Esophagus (tissue), 2 donors: ENCODE measurements around the gene PPP2R5C. TPM values are rescaled to one million over a fixed set of nuclear protein-coding genes. Genes with fewer than 3 reads are reported as not detected.
A peak's percentile ranks its signal among the peaks of the same experiment; 100 is the strongest.

Experiments
- H3K27ac ChIP-seq, 2 donors: one replicate each; pipeline ENCODE4 v1.5.1; 2013; ENCODE audit warnings: low read depth in 2 of 2, mild to moderate bottlenecking in 2 of 2, inconsistent platforms in 1 of 2, low read length in 1 of 2, moderate library complexity in 1 of 2
- H3K27me3 ChIP-seq, 2 donors: one replicate each; pipeline ENCODE4 v1.6.1; 2013; ENCODE audit warnings: low read length in 2 of 2, control low read depth in 1 of 2, mild to moderate bottlenecking in 1 of 2; ENCODE audit not compliant: insufficient read depth in 2 of 2, control insufficient read depth in 1 of 2
- H3K36me3 ChIP-seq, 2 donors: one replicate each; pipeline ENCODE4 v1.6.1; 2013; ENCODE audit warnings: low read length in 1 of 2; ENCODE audit not compliant: control insufficient read depth in 2 of 2, insufficient read depth in 2 of 2
- H3K4me1 ChIP-seq, 2 donors: one replicate each; pipeline ENCODE4 v1.6.1; 2013; ENCODE audit warnings: low read length in 1 of 2; ENCODE audit not compliant: control insufficient read depth in 2 of 2, insufficient read depth in 2 of 2
- H3K4me3 ChIP-seq, 2 donors: one replicate each; pipeline ENCODE4 v1.5.1; 2013; ENCODE audit warnings: low read length in 2 of 2, mild to moderate bottlenecking in 2 of 2, low read depth in 1 of 2, moderate library complexity in 1 of 2
- H3K9me3 ChIP-seq, 2 donors: one replicate each; pipeline ENCODE4 v1.6.1; 2013; ENCODE audit warnings: mild to moderate bottlenecking in 2 of 2, low read depth in 1 of 2, low read length in 1 of 2, moderate library complexity in 1 of 2; ENCODE audit not compliant: control insufficient read depth in 2 of 2, insufficient read depth in 1 of 2
- WGBS, 2 donors: extraction: QIAGEN DNeasy Blood & Tissue Kit; methylation state at CpG; one replicate each; pipeline ENCODE4 v1.1.7; 2013; 5-methylcytosine and 5-hydroxymethylcytosine counted together
- polyA plus RNA-seq, 2 donors: library from polyadenylated mRNA; stranded (reverse); fragments of 200-250 nt; gene quantifications; one replicate each; pipeline ENCODE4 v1.2.3, GENCODE V29; 2013
- donor health status: healthy with polysubstance abuse.
- donor health status: Bipolar disorder and iron deficiency.

PPP2R5C gene
- polyA plus RNA-seq, 2 donors, result 64.8 to 87.3 TPM

- Histone ChIP-seq H3K27me3 (no peaks in the 10 kb centered on the region), H3K27ac (no peak overlapping the region), H3K9me3 (no peaks in the 10 kb centered on the region), H3K36me3 (peaks cover 4 to 7% of the 10 kb centered on the region in 2 donors), H3K4me1 (no peaks in the 10 kb centered on the region), H3K4me3 (no peak overlapping the region)
- 98 to 100% methylated on average over 1 of the region's 1 CpG for WGBS, 2 donors
These were observed 98.4 kb downstream of the PPP2R5C start for GRCh38 chr14:101859958-101860357.

DNA sequence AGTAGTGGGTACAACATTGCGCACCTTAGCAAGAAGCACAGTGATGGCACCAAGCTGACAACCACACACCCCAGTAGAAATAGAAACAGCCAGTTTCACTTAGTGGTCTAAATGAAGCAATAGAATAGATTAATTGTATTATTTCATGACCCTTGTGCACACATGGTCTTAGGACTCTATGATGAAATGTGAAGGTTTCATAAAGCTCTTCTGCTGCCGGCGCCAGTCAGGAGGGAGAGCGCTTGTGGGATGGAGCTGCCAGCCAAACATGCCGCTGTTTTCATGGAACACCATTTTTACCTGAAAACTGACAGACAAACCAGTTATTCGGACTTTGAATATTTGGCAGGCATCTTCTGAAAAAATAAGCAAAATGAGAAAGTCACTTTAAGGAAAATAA, 100.0 kb downstream of the PPP2R5C start:
- WGBS, 2 donors, result 93 to 94% methylated on average over 6 of the region's 6 CpGs
- H3K36me3 ChIP-seq, result peaks cover 6 to 7% of the 10 kb centered on the region in 2 donors
- peaks cover 0 to 2% of the 10 kb centered on the region in 2 donors for H3K4me1 ChIP-seq
- no peaks in the 10 kb centered on the region for H3K27me3 ChIP-seq
- H3K9me3 ChIP-seq, result no peaks in the 10 kb centered on the region
- no peak overlapping the region for H3K27ac ChIP-seq
- H3K4me3 ChIP-seq, result no peak overlapping the region

DNA sequence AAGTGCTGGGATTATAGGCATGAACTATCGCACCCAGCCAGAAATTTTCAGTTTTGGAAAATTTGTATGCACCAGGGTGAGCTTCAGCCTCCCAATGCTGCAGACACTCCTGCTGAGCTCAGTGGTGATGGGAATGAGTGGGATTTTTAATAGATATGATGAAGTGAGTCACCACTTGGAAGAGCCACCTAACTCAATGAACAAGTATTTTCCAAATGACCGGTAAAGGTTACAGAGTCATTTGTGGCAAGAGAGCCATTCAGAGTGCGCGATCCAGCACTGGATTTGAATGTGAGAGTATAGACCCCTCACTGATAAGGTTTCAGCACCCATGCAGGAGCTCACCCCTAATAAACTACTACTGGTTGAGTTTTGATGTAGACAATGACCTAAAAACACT, 100.7 kb downstream of the PPP2R5C start:
- no peaks in the 10 kb centered on the region for H3K9me3 ChIP-seq
- no peaks in the 10 kb centered on the region for H3K27me3 ChIP-seq
- H3K36me3 ChIP-seq, result peaks cover 6 to 7% of the 10 kb centered on the region in 2 donors
- no peak overlapping the region for H3K27ac ChIP-seq
- H3K4me3 ChIP-seq, result no peak overlapping the region
- WGBS, 2 donors, result 87 to 91% methylated on average over 4 of the region's 4 CpGs
- peaks cover 0 to 2% of the 10 kb centered on the region in 2 donors for H3K4me1 ChIP-seq

DNA sequence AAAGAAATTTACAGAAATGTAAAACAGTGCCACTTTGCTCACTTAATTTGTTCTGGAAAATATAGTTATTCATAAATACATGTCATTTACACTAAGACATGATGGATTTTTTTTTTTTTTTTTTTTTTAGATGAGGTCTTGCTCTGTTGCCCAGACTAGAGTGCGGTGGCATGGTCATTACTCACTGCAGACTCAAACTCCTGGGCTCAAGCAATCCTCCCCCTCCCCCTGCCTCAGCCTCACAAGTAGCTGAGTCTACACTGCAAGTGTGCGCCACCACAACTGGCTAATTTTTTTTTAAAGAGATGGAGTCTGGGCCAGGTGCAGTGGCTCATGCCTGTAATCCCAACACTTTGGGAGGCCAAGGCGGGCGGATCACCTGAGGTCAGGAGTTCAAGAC, 101.2 kb downstream of the PPP2R5C start:
- H3K27me3 ChIP-seq, result no peaks in the 10 kb centered on the region
- H3K4me3 ChIP-seq, result no peak overlapping the region
- 90 to 92% methylated on average over 4 of the region's 4 CpGs for WGBS, 2 donors
- H3K36me3 ChIP-seq, result peaks cover 5 to 7% of the 10 kb centered on the region in 2 donors
- H3K4me1 ChIP-seq, result peaks cover 0 to 2% of the 10 kb centered on the region in 2 donors
- H3K9me3 ChIP-seq, result no peaks in the 10 kb centered on the region
- H3K27ac ChIP-seq, result no peak overlapping the region

DNA sequence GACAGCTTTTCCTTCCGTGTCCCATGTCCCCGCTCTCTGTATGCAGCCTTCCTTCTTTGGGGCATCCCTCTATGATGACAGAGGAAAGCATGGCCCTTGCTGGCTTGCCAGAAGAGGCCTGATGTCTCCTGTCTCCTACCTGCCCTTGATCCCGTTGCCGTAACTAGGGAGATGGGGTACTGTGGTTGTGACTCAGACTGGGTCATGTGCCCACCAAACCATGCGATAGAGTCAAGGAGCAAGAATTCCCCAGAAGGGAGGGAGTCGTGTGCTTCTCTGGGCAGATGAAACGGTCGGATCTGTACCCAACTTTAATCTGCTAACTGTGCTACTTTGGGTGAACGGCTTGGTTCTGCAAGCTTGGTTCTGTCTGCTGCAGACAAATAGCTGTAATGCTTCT, 103.8 kb downstream of the PPP2R5C start:
- Histone ChIP-seq H3K27me3 (no peaks in the 10 kb centered on the region), H3K36me3 (peaks cover 2 to 7% of the 10 kb centered on the region in 2 donors), H3K27ac (no peak overlapping the region), H3K9me3 (no peaks in the 10 kb centered on the region), H3K4me3 (no peak overlapping the region), H3K4me1 (peaks cover 0 to 2% of the 10 kb centered on the region in 2 donors)
- 91 to 93% methylated on average over 9 of the region's 9 CpGs for WGBS, 2 donors

DNA sequence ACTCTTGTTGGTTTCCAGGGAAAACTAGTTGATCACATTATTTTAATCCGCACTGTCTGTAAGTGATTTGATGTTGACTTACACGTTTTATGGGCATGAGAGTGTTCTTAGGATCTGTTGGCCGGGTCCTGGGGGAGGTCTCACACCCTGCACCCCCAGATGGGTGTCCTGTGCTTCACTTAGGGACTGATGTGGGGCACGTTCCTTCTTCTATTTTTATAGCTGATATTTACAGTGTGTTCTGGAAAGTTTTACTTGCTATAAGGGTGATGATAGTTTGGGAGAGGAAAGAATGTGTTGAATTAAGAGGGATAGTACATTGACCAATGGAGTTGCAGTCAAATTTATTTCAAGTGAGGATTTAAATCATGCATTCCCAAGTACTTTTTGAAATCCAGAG, 106.3 kb downstream of the PPP2R5C start:
- Histone ChIP-seq H3K9me3 (no peaks in the 10 kb centered on the region), H3K4me3 (no peak overlapping the region), H3K27ac (no peak overlapping the region), H3K27me3 (no peaks in the 10 kb centered on the region), H3K4me1 (peaks cover 0 to 2% of the 10 kb centered on the region in 2 donors), H3K36me3 (peaks cover 4 to 7% of the 10 kb centered on the region in 2 donors)
- WGBS, 2 donors, result 87 to 90% methylated on average over 4 of the region's 4 CpGs

DNA sequence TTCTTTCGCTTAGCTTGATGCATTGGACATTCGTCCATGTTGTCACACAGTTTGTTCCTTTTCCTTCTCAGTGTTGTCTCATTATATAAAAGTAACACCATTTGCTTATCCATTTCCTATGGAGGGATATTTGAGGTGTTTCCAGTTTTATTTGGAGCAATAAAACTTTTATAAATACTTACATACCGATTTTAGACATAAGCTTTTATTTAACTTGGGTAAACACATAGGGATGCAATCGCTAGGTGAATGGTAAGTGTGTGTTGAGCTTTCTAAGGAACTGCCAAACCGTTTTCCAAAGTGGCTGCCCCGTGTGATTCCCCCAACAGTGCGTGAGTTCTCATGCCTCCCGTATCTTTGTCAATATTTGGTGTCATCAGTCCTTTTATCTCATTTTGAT, 107.7 kb downstream of the PPP2R5C start:
- Histone ChIP-seq H3K4me1 (peaks cover 0 to 2% of the 10 kb centered on the region in 2 donors), H3K9me3 (no peaks in the 10 kb centered on the region), H3K36me3 (peaks cover 4 to 7% of the 10 kb centered on the region in 2 donors), H3K27me3 (no peaks in the 10 kb centered on the region), H3K27ac (no peak overlapping the region), H3K4me3 (no peak overlapping the region)
- 92 to 95% methylated on average over 8 of the region's 8 CpGs for WGBS, 2 donors

DNA sequence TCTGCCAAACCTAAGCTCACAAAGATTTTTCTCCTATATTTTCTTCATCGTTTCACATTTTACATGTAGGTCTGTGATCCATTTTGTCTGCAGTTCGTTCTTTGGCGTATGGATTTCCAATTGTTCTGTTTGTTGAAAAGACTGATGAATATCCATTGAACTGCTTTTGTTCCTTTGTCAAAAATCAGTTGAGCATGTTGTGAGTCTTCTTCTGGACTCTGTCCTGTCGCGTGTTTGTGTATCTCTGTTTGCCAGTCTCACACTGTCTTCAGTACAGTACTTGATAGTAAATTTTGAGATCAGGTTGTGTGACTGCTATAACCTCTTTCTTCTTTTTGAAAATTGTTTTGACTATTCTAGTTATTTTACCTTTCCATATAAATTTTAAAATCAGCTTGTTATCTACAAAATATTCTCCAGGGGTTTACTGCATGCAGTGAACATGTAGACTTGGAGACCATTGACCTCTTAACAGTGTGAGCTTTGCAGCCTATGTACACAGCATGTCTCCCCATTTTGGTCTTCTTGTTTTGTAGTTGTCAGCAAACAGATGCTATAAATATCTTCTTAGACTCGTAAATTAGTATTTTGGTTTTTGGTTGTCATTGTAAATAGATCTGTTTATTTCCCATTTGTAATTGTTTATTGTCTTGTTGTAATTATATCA, 108.9 kb downstream of the PPP2R5C start:
- no peaks in the 10 kb centered on the region for H3K27me3 ChIP-seq
- no peaks in the 10 kb centered on the region for H3K4me1 ChIP-seq
- peaks cover 0 to 2% of the 10 kb centered on the region in 2 donors for H3K36me3 ChIP-seq
- H3K27ac ChIP-seq, result no peak overlapping the region
- 84 to 88% methylated on average over 6 of the region's 6 CpGs for whole genome bisulfite sequencing, 2 donors
- H3K4me3 ChIP-seq, result no peak overlapping the region
- no peaks in the 10 kb centered on the region for H3K9me3 ChIP-seq

GRCh38 chr14:101872346-101872745, 110.8 kb downstream of the PPP2R5C start:
- Histone ChIP-seq H3K27me3 (no peaks in the 10 kb centered on the region), H3K36me3 (peaks cover 0 to 5% of the 10 kb centered on the region in 2 donors), H3K4me1 (peaks cover 0 to 4% of the 10 kb centered on the region in 2 donors), H3K9me3 (no peaks in the 10 kb centered on the region), H3K27ac (peak overlapping the region in 1 of 2 donors; percentile 3), H3K4me3 (no peak overlapping the region)
- WGBS, 2 donors, result 91 to 92% methylated on average over 4 of the region's 4 CpGs
